ENCODE results near the gene FGGY.
A peak's percentile ranks its signal among the peaks of the same experiment; 100 is the strongest.
"Not testable (repeated sequence)": the region's sequence is repeated elsewhere in the genome, so short reads cannot be mapped to it uniquely, and the experiment has no call there.

FGGY gene

DNA sequence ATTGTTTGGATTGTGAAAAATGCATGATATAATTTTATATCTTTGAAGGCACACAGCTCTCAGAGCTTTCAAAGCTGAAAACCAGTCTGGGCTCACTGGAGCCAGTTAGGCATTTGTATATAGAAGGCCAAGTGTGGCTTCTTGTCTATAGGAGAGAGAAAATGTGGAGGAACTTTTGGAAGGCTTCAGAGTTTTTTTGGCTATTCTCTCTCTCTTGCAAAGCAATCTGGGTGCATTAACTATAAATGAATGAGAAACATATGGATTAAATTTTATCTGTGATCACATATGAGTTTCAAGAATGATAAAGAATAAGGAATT, 301.2 kb downstream of the FGGY start:
- FAIRE-seq, result no peak

DNA sequence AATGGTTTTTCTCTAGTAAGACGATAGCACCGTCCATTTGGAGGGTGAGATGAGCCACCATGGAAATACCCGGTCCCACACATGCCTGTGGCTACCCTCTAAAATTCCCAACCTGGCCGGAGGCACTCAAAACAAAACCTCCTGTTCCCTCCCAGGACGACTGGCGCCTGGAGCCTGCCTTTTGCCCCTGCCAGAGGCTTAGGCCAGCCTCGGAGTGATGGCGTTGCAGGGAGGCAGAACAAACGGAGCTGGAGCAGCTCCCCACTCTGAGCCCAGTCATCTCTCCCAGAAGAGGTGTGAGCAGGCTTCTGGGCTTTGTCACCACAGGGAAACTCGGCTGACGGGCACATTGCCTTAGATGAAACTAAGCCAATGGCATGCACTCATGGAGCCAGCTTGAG, 304.1 kb downstream of the FGGY start:
- no peak for FAIRE-seq

DNA sequence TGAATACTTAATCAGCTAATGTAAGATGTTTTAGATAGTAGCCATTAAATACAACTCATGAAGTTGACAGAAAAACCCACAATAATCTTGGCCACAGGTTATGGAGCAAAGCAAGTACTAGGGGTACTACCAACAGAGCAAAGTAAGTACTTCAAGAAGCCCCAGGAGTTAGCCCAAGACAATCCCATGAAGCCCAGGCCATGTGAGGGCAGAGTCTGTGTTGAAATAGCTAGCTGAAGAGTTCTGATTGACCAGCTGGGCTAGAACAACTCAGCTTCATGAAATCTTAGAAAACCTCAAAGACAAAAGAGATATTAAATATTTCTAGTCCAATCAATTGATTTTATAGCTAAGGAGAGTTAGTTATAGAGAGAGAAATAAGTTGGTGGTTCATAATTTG, 304.9 kb downstream of the FGGY start:
- no peak for FAIRE-seq

DNA sequence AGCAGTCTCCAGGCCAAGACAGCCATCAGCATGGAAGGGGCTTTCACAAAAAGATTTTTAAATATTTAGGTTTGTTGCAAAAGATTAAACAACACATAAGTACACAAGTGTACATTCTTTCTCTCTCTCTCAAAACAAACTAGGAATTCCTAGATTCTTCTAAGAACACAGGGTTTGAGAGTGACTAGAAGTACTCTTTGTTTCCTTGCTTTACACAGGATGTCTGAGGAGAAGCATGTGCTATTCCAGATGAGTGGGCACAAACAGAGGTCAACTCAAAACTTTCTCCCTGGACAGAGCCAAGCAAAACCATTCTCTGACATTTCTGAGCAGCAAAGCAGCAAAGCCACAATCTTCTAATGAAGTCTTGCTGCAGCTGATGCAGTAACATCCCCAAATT, 307.3 kb downstream of the FGGY start:
- no peak for FAIRE-seq

GRCh38 chr1:59605184-59605583, 308.3 kb downstream of the FGGY start:
- FAIRE-seq, result peak; percentile 55

DNA sequence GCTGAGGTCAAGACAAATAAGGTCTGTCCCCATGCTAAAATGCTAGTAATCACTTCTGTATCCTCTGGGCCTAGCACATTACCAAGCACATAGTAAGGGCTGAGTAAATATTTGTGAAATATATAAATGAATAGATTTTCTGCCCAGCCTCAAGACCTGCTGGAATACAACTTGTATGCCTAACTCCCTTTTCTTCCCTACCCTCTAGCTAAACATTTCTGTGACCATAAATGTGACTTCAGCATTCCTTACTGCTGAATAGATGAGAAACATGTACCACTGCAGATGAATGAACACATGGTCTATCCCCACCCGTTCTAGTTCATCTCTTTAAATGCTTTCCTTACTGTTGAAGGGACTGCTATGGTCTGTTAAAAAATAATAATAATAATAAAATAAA, 308.9 kb downstream of the FGGY start:
- FAIRE-seq, result no peak

- FAIRE-seq, result no peak
Measured at GRCh38 chr1:59609245-59609644, 312.4 kb downstream of the FGGY start.

DNA sequence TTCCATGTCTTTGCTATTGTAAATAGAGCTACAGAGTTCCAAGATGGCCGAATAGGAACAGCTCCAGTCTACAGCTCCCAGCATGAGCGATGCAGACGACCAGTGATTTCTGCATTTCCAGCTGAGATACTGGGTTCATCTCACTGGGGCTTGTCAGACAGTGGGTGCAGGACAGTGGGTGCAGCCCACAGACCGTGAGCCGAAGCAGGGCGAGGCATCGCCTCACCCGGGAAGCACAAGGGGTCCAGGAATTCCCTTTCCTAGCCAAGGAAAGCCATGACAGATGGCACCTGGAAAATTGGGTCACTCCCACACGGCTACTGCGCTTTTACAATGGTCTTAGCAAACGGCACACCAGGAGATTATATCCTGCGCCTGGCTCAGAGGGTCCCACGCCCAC, 313.6 kb downstream of the FGGY start:
- not testable (repeated sequence) for FAIRE-seq

DNA sequence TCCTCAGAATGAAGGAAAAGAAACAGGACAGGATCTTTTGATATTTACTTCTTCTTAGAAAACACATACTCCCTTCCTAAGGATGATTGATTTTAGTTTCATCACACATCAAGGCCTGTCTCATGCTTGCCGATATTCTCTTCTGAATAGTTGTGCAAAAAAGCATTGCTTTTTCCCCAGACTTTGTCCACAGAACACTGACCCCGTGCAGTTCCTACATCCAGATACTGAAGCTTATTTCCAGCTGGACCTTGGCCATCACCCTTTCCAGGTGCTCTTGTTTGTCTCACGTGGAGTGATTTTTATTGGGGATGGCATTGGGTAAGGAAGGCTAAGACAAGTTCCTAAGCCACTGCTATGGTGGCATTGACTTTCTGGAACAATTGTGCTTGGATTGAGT, 320.5 kb downstream of the FGGY start:
- no peak for FAIRE-seq

DNA sequence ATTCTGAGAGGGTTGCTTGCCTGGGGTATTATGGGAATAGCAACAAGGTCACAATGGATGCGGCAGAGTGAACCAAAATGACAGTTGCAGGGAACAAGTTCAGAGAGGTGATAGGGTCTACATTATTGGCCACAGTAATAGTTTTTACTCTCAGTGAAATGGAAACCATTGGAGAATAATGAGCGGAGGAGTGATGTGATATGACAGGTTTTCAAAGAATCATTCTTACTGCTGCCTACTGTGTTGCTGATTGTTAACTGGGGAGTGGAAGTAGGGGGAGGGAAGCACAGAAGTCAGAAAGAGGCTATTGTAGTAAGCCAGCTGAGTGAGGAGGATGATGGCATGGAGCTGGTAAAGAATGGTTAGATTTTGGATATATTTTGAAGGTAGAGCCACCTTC, 322.7 kb downstream of the FGGY start:
- FAIRE-seq, result no peak

DNA sequence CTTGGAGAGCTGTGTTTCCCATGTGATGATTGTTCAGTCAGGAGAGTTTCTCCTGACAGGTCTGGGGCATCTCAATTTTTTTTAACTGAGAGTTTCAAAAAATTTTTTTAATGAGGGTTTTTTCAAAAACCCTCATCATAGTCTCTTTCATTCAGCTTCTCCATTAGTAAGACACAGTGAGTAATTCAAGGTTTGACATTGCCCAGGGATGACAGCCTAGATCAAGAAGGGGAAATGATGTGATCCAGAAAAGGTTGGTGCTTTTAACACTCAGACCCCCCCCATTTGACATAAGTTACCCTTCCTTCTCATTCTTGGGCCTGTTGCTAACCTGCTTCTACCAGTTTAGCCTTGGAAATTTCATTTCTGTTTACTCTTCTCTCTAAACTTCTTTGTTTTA, 328.5 kb downstream of the FGGY start:
- FAIRE-seq, result no peak

- no peak for FAIRE-seq
Measured at GRCh38 chr1:59631561-59632255, 334.8 kb downstream of the FGGY start.

- no peak for FAIRE-seq
Measured at GRCh38 chr1:59635097-59635496, 338.2 kb downstream of the FGGY start.

DNA sequence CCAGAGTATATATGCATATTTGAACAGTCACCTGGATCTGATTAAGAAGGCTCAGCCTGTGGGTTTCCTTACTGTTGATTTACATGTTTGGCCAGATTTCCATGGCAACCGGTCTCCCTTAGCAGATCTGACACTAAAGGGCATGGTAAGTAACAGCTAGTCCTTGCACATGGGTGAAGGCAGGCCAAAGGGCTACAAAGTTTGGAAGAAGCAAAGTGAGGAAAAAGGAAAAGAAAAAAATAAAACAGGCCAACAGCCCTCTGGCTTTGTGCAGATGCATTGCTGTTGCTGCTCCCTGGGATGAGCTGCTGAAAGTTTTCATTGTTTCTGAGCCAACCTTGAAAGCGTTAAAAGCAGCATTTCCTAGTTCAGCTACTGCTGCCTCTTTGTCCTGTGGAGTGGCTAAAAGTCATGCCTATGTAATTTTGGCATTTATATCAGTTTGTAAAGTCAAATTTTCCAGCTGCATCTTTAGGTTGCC, 341.4 kb downstream of the FGGY start:
- no peak for FAIRE-seq

GRCh38 chr1:59639266-59639665, 342.4 kb downstream of the FGGY start:
- no peak for FAIRE-seq

DNA sequence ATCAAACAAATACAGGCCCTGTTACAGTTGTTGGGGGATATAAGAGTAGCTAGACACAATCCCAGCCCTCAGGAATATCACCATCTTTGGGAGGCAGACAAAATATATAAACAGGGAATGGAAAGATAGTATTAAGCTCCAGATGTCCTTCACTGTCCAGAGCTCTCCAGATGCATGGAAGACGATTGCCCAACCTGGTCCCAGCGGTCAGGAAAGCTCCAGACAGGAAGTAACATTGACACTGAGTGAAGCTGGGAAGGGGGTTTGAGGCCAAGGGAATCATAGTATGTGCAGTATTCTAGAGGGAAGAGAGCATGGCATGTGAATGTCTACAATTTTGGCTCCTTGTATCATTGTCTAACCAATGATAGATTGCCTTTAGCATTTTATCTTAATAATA, 344.0 kb downstream of the FGGY start:
- FAIRE-seq, result no peak

- no peak for FAIRE-seq
Measured at GRCh38 chr1:59641836-59642235, 344.9 kb downstream of the FGGY start.

DNA sequence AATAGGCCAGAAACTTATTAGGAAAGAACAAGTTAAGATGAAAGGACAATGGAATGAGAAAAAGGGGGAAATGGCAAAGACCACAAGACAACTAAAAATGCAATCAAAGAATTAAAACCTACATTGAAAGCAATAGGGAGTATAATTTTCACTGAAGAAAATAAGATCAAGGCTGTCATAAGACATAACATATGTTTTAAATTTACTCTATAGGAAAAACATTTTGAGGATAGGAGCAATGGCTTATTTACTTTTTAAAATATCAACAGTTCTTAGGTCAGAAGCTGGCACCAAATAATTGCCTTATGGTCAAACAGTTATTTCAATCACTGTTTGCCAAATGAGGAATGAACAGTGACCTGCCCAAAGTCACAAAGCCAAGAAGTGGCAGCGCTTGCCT, 346.6 kb downstream of the FGGY start:
- FAIRE-seq, result no peak

- no peak for FAIRE-seq
Measured at GRCh38 chr1:59645893-59646292, 349.0 kb downstream of the FGGY start.

DNA sequence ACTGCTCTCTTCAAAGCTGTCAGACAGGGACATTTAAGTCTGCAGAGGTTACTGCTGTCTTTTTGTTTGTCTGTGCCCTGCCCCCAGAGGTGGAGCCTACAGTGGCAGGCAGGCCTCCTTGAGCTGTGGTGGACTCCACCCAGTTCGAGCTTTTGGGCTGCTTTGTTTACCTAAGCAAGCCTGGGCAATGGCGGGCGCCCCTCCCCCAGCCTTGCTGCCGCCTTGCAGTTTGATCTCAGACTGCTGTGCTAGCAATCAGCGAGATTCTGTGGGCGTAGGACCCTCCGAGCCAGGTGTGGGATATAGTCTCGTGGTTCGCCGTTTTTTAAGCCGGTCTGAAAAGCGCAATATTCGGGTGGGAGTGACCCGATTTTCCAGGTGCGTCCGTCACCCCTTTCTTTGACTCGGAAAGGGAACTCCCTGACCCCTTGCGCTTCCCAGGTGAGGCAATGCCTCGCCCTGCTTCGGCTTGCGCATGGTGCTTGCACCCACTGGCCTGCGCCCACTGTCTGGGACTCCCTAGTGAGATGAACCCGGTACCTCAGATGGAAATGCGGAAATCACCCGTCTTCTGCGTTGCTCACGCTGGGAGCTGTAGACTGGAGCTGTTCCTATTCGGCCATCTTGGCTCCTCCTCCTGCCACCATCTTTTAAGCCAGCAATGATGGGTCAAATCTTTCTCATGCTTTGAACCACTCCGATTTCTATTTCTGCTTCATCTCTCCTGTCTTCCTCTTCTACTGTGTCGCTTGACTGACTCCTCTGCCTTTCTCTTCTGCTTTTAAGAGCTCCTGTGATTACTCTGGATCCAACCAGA, 356.5 kb downstream of the FGGY start:
- not testable (repeated sequence) for FAIRE-seq

- no peak for FAIRE-seq
Measured at GRCh38 chr1:59653968-59654367, 357.1 kb downstream of the FGGY start.

DNA sequence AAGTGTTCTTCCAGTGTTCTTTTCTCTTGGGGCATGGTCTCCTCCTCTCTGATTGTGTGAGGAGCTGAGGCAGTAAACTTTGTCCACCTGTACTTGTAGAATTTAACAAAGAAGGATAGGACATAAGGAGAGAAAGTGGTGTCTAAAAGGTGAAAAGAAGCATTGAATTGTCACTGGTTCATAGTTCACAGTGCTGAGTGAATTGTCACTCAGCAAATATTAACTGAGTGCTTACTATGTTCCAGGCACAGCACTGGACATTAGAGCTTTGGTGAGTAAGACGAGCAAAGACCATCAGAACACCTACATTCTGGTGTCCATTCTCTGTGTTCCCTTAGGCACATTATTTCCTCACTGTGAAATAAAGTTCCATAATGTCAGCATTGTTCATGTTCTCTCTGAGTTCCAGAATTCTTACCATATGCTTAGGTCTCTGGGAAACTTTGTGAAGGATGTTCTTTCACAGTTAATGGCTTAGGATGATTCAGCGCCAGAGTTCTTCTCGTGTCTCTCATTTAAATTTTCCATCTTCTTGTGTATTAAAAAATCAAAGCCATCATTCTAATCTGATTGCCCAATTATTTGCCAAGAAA, 361.1 kb downstream of the FGGY start:
- FAIRE-seq, result no peak

- FAIRE-seq, result no peak
Measured at GRCh38 chr1:59664166-59664565, 367.3 kb downstream of the FGGY start.

DNA sequence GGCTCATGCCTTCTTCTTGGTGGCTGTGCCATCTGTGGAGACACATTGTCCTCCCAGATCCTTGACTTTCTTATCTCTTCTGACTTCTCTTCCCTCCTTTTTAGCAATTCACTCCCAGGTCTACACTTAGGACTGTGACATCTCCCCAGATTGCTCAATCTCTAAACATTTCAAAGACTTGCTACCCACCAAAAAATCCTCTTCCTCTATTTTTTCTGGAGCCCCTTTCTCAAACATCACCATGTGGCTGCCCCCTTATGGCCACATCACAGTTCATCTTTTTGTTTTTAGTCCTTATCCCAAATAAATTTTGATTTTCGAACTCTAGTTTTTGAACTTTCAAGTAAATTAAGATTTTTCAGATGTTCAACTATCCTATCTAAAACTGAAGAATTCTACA, 369.2 kb downstream of the FGGY start:
- no peak for FAIRE-seq
